ENCODE data around the gene AMOT.

The AMOT gene

GRCh38 chrX:112768563-112768962, 72.1 kb downstream of the AMOT start:
- Histone ChIP-seq H3K27me3 (ENCODE audit: insufficient read depth, poor library complexity, severe bottlenecking) (no peaks in the 10 kb centered on the region), H3K36me3 (ENCODE audit: low read depth) (no peaks in the 10 kb centered on the region), H3K9me3 (ENCODE audit: severe bottlenecking) (no peaks in the 10 kb centered on the region), H3K4me3 (ENCODE audit: severe bottlenecking) (no peak overlapping the region), H3K4me1 (ENCODE audit: insufficient read depth, poor library complexity, severe bottlenecking) (no peaks in the 10 kb centered on the region), H3K27ac (ENCODE audit: poor library complexity, severe bottlenecking) (no peak overlapping the region)
- ATAC-seq (ENCODE audit: low read depth): no peak
- TF ChIP-seq, protein P1, sequence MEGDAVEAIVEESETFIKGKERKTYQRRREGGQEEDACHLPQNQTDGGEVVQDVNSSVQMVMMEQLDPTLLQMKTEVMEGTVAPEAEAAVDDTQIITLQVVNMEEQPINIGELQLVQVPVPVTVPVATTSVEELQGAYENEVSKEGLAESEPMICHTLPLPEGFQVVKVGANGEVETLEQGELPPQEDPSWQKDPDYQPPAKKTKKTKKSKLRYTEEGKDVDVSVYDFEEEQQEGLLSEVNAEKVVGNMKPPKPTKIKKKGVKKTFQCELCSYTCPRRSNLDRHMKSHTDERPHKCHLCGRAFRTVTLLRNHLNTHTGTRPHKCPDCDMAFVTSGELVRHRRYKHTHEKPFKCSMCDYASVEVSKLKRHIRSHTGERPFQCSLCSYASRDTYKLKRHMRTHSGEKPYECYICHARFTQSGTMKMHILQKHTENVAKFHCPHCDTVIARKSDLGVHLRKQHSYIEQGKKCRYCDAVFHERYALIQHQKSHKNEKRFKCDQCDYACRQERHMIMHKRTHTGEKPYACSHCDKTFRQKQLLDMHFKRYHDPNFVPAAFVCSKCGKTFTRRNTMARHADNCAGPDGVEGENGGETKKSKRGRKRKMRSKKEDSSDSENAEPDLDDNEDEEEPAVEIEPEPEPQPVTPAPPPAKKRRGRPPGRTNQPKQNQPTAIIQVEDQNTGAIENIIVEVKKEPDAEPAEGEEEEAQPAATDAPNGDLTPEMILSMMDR (IDR thresholded peaks at IDR 0.05; ENCODE audit: poor library complexity, severe bottlenecking): no peak
- no peak for DNase-seq (ENCODE audit: low spot score)

DNA sequence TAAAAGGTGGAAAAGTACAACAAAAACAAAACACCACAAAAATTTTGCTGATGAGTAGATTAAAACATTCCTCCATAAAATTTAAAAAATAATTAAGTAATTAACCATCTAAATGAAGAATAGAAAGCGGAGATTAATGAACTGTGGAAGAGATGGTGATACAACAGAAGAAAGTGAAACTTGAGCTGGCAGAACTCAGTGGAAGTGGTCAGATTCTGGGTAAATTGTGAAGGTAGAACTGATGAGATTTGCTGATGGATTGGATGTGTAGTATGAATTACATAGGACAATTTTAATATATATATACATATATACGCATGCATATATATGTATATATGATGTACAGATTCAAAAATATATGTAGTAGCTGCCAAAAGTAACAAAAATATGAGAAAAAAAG, 73.9 kb downstream of the AMOT start:
- Histone ChIP-seq H3K4me1 (ENCODE audit: insufficient read depth, poor library complexity, severe bottlenecking) (no peaks in the 10 kb centered on the region), H3K9me3 (ENCODE audit: severe bottlenecking) (no peaks in the 10 kb centered on the region), H3K27ac (ENCODE audit: poor library complexity, severe bottlenecking) (no peak overlapping the region), H3K4me3 (ENCODE audit: severe bottlenecking) (no peak overlapping the region), H3K36me3 (ENCODE audit: low read depth) (no peaks in the 10 kb centered on the region), H3K27me3 (ENCODE audit: insufficient read depth, poor library complexity, severe bottlenecking) (no peaks in the 10 kb centered on the region)
- DNase-seq (ENCODE audit: low spot score): no peak
- TF ChIP-seq, protein P1 (IDR thresholded peaks at IDR 0.05; ENCODE audit: poor library complexity, severe bottlenecking): no peak
- ATAC-seq (ENCODE audit: low read depth): no peak

DNA sequence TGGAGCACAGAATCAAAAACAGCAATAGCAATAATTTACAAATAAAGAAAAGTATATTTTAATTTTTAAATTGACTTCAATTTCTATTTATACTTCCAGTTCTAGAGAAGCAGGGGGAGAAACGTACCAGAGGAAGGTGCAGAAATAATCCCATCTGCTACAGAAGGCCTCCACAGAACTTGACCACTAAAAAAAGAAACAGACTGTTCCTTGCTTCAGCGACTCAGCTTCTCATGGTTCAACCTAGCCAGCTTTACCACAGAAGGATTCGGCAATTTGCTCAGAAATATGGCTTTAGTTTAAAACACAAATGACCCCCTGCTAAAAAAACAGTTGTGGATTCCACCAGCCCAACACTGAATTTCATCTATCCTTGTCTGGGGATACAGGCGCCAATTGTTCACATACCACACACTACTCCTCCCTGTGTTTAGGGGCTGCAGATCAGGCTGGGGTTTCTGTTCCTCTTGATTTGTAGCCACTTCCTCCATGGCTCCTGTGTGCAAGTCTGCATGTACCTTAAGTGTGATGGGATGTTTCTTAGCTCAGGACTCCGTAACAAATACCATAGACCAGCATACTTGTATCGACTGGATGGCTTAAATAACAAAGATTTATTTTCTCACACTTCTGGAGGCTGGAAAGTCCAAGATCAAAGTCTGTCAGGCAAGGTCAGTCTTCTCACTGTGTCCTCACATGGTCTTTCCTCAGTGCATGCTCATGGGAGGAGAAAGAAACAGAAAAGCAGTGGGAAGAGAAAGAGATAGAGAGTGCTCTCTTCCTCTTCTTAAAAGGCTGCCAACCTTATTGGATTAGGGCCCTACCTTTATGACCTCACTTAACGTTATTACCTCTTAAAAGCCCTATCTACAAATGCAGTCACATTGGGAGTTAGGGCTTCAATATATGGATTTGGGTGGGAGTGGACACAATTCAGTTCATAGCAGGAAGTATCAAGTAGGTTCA, 79.1 kb downstream of the AMOT start:
- ATAC-seq (ENCODE audit: low read depth) (no peak), DNase-seq (ENCODE audit: low spot score) (no peak)
- H3K27ac ChIP-seq (ENCODE audit: poor library complexity, severe bottlenecking): no peak overlapping the region
- no peaks in the 10 kb centered on the region for H3K4me1 ChIP-seq (ENCODE audit: insufficient read depth, poor library complexity, severe bottlenecking)
- TF ChIP-seq, protein P1 (IDR thresholded peaks at IDR 0.05; ENCODE audit: poor library complexity, severe bottlenecking): no peak
- H3K27me3 ChIP-seq (ENCODE audit: insufficient read depth, poor library complexity, severe bottlenecking): no peaks in the 10 kb centered on the region
- H3K4me3 ChIP-seq (ENCODE audit: severe bottlenecking): no peak overlapping the region
- no peaks in the 10 kb centered on the region for H3K36me3 ChIP-seq (ENCODE audit: low read depth)
- no peaks in the 10 kb centered on the region for H3K9me3 ChIP-seq (ENCODE audit: severe bottlenecking)

DNA sequence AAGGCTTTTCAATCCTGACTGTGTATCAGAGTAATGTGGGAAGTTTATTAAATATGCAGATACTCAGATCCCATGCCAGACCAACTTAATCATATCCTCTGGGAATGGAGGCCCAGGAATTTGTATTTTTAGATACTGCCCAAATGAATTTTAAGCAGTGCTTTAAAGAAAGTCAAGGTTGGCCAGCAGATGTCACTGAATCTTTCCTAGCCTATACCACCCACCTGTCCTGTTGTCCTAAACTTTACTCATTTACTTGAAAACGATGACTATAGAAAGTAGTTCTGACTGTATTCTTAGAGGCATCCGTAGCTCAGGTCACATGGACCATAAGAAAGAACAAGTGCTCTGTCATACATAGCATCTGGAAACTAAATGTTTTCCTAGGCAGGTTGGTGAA, 79.9 kb downstream of the AMOT start:
- TF ChIP-seq, protein P1 (IDR thresholded peaks at IDR 0.05; ENCODE audit: poor library complexity, severe bottlenecking): no peak

GRCh38 chrX:112759966-112760365, 80.7 kb downstream of the AMOT start:
- no peaks in the 10 kb centered on the region for H3K9me3 ChIP-seq (ENCODE audit: severe bottlenecking)
- TF ChIP-seq, protein P1 (IDR thresholded peaks at IDR 0.05; ENCODE audit: poor library complexity, severe bottlenecking): no peak
- no peak for DNase-seq (ENCODE audit: low spot score)
- no peak overlapping the region for H3K4me3 ChIP-seq (ENCODE audit: severe bottlenecking)
- ATAC-seq (ENCODE audit: low read depth): no peak
- no peak overlapping the region for H3K27ac ChIP-seq (ENCODE audit: poor library complexity, severe bottlenecking)
- no peaks in the 10 kb centered on the region for H3K27me3 ChIP-seq (ENCODE audit: insufficient read depth, poor library complexity, severe bottlenecking)
- H3K36me3 ChIP-seq (ENCODE audit: low read depth): no peaks in the 10 kb centered on the region
- H3K4me1 ChIP-seq (ENCODE audit: insufficient read depth, poor library complexity, severe bottlenecking): no peaks in the 10 kb centered on the region

More for the DNA sequence above, 79.9 kb downstream of the AMOT start:
- Histone ChIP-seq H3K4me1 (ENCODE audit: insufficient read depth, poor library complexity, severe bottlenecking) (no peaks in the 10 kb centered on the region), H3K4me3 (ENCODE audit: severe bottlenecking) (no peak overlapping the region), H3K36me3 (ENCODE audit: low read depth) (no peaks in the 10 kb centered on the region), H3K27ac (ENCODE audit: poor library complexity, severe bottlenecking) (no peak overlapping the region), H3K27me3 (ENCODE audit: insufficient read depth, poor library complexity, severe bottlenecking) (no peaks in the 10 kb centered on the region), H3K9me3 (ENCODE audit: severe bottlenecking) (no peaks in the 10 kb centered on the region)
- DNase-seq (ENCODE audit: low spot score) (no peak), ATAC-seq (ENCODE audit: low read depth) (no peak)

Measured in RWPE2 (cell line).